Endothelial cell of hepatic sinusoid (primary cell): ENCODE data around the gene FMN1.

Source experiments
- in situ Hi-C: cut with HindIII; loops from 2 replicates; pipeline ENCODE4 v1.10.0; 2017; ENCODE audit warnings: low sequenced_read_pairs

Gene FMN1

GRCh38 chr15:33066584-33066983 lies 127.9 kb downstream of the FMN1 start:
- in situ Hi-C loops, result no loop called here

DNA sequence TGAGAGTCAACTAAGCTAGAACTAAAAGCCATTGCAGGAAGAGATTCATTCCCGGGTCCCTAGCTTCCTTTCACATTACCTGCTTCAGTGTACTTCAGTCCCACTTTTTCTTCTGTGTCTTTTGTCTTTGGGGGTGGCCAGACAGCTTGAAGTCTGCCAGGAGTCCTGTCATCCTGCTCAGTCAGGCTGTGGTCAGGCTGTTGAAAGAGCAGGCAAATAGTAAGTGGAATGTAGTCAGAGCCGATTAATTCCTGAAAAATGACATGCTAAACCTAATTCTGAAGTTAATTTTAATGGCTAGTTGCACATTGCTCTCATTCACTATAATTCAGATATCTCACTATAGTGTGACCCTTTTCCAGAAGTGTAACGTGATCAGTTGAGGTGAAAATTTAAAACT lies 129.6 kb downstream of the FMN1 start:
- in situ Hi-C loops, result loop anchor here (5.0 kb wide), 1 partner anchor 88 kb away; no protein-coding TSS in a partner anchor

DNA sequence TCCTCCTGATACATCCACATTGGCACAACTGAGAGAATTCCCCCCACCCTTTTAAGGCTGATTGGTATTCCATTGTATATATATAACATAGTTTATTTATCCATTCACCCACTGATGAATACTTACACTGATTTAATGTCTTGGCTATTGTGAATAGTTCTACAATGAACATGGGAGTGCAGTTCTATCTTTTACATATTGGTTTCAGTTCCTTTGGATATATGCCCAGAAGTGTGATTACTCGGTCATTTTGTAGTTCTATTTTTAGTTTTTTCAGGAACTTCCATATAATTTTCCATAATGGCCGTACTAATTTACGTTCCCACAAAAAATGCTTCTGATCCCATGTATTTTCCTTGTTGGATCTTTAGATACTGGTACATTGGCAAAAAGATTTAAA lies 135.3 kb downstream of the FMN1 start:
- in situ Hi-C loops, result no loop called here

- in situ Hi-C loops, result no loop called here
Measured at GRCh38 chr15:33057845-33058244, 136.7 kb downstream of the FMN1 start.

GRCh38 chr15:33055962-33056361 lies 138.6 kb downstream of the FMN1 start:
- in situ Hi-C loops, result no loop called here

DNA sequence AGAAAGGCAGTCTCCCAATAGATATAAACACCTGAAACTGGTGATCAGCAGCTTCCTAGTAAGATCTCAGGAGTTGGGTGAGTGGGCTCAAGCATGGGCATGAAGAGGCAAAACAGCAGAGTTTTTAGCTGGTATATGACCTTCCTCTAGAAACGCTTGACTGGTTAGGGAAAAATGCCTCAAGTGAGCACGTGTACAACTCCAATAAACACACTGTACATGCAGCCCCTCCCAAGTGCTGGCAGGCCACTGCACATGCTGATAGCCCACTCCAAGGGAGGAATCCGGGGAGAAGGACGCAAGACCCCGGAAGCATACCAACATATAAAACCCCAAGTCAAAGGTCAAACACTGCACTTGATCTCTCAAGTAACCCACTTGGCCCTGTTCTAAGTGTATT lies 143.0 kb downstream of the FMN1 start:
- in situ Hi-C loops, result no loop called here

DNA sequence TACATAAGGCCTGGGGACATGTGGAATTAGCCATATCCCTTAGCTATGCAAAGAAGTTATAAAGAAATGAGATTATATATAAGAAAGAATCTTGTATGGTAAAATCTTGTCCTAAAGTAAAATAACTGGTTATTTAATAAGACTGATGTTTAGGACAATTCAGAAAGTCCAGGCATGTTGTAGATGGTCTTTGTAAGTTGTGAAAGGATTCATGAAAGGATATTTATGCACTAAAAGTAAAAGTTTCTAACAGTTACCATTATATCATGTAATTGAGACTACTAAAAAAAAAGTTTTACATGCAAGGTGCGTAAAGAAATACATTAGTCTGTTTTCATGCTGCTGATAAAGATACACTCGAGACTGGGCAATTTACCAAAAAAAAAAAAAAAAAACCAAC lies 146.3 kb downstream of the FMN1 start:
- in situ Hi-C loops, result no loop called here

DNA sequence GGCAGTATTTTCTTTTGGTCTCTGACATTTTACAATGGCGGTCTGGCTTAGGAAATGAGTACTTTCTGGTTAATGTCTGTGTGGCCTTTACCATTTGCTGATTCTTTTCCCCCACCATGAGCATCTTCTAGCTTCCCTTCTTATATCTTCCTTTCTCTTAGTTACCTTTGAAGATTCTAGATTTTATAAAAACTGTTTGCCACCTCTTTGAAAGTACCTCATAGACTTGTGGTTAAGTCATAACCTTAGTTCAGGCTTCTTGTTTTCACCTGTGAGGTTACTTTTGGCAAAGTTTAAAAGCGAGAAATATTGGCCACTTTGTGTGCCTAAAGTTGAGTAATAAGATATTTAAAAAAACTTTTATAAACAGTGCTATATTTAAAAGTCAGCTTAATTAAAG lies 147.4 kb downstream of the FMN1 start:
- in situ Hi-C loops, result no loop called here

DNA sequence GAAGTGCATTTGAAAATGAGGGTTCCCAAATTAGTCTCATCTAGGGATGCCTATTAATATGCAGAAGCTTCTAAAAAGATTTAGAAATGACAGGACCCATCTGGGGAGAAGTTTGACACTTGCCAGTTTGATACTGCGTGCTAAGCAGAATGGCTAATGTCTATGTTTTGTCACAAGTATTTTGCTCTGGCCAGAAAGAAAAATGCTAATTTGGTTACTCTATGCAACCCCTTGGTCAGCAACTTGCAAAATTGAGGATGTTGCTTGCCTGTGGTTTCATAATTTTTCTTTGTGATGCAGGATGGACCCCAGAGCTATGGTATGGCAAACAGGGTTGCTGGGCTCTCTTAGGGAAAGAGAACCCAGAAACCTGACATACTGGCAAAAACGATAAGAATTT lies 148.2 kb downstream of the FMN1 start:
- in situ Hi-C loops, result no loop called here

GRCh38 chr15:33045066-33045810 lies 149.3 kb downstream of the FMN1 start:
- in situ Hi-C loops, result no loop called here

- in situ Hi-C loops, result no loop called here
Measured at GRCh38 chr15:33044598-33044997, 149.9 kb downstream of the FMN1 start.

- in situ Hi-C loops, result no loop called here
Measured at GRCh38 chr15:33043636-33044035, 150.9 kb downstream of the FMN1 start.

DNA sequence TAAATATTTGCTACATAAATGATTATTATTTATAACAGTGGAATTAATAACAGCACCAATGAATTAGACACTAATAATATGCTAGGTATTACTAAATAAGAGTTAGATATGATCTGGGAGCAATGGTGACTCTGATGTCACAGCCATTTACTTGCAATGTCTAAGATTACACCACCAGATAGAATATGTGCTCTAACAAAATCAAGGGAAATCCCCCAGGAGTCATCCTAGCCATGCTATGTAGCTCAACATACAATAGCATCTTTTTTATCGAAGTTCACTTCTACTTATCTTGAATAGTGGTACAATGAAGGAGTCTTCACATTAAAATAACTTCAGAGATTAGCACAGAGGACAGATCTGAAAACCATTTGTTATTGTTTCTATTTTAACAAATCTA lies 154.0 kb downstream of the FMN1 start:
- in situ Hi-C loops, result no loop called here

GRCh38 chr15:33034588-33034987 lies 159.9 kb downstream of the FMN1 start:
- in situ Hi-C loops, result no loop called here

- in situ Hi-C loops, result no loop called here
Measured at GRCh38 chr15:33032053-33032452, 162.5 kb downstream of the FMN1 start.

- in situ Hi-C loops, result no loop called here
Measured at GRCh38 chr15:33031324-33031821, 163.1 kb downstream of the FMN1 start.

DNA sequence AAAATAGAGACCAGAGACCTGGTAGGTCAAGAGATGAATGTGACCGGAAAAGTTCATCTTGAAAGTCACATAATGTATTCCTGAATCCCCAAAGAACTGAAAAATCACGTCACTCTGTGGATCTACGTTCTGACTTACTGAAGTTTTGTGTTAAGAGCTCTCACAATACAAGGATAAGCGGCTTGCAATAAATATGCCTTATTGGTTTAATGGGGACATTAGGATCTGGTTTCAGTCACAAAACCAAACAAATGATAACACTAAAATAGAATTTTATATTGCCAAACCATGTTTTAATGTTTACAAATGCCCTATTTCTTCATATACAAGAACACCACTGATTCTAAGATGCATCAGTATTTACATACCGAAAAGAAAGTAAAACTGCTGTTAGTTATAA lies 164.2 kb downstream of the FMN1 start:
- in situ Hi-C loops, result no loop called here

GRCh38 chr15:33029109-33029652 lies 165.3 kb downstream of the FMN1 start:
- in situ Hi-C loops, result no loop called here

DNA sequence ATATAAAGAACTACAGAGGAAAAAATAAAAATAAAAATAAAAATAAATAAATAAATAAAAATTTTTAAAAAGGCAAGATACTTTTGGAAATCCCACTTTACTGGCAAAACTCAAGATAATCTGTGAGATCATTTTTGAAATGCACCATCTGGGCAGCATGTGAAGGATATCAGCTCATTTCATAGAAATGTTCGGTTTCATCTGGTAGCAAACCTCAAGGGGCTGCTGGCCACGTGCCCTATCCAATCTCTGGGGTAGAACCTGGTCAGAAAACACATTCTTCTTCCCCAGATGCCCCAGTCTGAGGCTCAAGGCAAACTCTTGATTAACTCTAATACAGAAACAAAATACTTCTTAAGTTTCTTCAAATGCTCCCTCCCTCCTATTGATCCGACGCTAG lies 166.0 kb downstream of the FMN1 start:
- in situ Hi-C loops, result no loop called here

DNA sequence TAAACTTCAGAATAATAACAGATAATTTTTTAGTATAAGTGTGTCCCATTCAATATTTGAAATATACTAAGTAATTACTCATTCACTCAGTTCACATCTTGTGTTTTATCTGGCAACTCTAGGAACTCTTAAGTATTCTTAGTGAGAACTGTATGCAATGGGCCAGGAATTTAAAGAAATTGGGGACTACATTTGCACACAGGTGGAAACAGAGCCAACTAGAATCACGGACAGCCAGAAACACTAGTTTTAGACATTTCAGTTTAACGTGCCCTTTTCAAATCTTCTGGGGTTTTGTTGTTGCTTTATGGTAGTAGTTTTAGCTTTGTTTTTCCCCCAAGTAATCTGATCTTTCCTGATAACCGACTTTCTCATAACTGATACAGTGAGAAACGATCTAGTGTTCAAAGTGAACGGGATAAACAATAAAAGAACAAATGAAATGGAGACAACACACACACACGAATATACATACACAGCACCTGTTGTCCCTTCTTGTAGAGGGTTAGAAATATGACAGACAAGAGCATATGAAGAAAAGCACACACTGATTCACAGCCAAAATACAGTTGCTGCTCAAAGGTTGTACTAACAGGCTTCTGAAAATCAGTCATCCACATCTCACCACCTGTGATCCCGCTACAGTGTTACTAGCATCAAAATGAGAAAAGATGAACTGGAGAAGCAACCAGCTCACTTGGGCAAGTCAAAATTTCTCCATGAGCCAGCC lies 167.0 kb downstream of the FMN1 start:
- in situ Hi-C loops, result no loop called here

- in situ Hi-C loops, result no loop called here
Measured at GRCh38 chr15:33026614-33027013, 167.9 kb downstream of the FMN1 start.

- in situ Hi-C loops, result no loop called here
Measured at GRCh38 chr15:33022629-33023028, 171.9 kb downstream of the FMN1 start.
